ENCODE data around the gene TMEM151B.

- TF ChIP-seq POLR2A (IDR thresholded peaks at IDR 0.05) (no peak), CTCF (IDR thresholded peaks at IDR 0.05 in 8 of 11, conservative IDR thresholded peaks at IDR 0.05 in 3 of 11) (no peak), POLR2AphosphoS5 (IDR thresholded peaks at IDR 0.05) (peak in 1 of 3 donors; percentile 39)
These were observed 15.8 kb upstream of the TMEM151B start for GRCh38 chr6:44254191-44255104.

Data from spleen (tissue), 7 donors.